GM12875 (cell line): Measurements from ENCODE around the gene SH3TC2.

Experiments
- H3K4me3 ChIP-seq: one replicate; pipeline ENCODE4 v1.5.1; 2011; ENCODE audit warnings: low read depth, low read length, control low read depth
- TF ChIP-seq, protein P1 (sequence below): IDR thresholded peaks from 2 replicates; pipeline ENCODE4 v1.5.1; 2011; ENCODE audit warnings: low read depth, mild to moderate bottlenecking, control low read depth, inconsistent platforms, low read length, moderate library complexity, borderline replicate concordance; ENCODE audit not compliant: insufficient read depth

The SH3TC2 gene

DNA sequence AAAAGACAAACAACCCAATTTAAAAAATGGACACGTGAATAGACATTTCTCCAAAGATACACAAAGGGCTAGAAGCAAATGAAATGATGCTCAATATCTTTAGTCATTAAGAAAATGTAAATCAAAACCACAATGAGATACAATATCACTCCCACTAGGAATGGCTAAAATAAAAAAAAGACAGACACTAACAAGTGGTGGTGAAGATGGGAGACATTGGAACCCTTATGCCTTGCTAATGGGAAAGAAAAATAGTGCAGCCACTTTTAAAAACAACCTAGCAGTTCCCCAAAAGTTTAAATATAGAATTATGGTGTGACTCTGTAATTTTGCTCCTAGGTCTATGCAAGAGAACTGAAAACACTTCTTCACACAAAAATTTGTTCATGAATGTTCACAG lies 40.7 kb downstream of the SH3TC2 start:
- no peak overlapping the region for H3K4me3 ChIP-seq
- TF ChIP-seq, protein P1, sequence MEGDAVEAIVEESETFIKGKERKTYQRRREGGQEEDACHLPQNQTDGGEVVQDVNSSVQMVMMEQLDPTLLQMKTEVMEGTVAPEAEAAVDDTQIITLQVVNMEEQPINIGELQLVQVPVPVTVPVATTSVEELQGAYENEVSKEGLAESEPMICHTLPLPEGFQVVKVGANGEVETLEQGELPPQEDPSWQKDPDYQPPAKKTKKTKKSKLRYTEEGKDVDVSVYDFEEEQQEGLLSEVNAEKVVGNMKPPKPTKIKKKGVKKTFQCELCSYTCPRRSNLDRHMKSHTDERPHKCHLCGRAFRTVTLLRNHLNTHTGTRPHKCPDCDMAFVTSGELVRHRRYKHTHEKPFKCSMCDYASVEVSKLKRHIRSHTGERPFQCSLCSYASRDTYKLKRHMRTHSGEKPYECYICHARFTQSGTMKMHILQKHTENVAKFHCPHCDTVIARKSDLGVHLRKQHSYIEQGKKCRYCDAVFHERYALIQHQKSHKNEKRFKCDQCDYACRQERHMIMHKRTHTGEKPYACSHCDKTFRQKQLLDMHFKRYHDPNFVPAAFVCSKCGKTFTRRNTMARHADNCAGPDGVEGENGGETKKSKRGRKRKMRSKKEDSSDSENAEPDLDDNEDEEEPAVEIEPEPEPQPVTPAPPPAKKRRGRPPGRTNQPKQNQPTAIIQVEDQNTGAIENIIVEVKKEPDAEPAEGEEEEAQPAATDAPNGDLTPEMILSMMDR: no peak

DNA sequence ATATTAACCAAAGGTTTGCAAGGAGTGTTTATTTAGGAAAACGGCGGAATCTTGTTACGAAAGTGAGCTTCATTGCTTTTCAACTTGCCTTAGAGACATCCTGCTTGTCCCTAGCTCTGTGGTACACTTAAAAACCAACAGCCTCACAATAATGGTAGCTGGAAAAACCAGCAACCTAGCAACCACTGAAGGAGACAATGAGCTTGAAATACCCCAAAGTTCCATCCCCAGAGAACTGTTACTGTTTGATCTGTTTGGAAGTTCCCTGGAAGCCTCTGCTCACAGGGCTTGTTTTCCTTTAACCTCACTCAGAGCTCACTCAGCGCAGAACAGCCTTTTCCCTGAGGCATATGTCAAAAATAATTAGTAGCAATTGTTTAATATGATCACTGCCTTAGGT lies 43.2 kb downstream of the SH3TC2 start:
- TF ChIP-seq, protein P1: no peak
- H3K4me3 ChIP-seq: no peak overlapping the region

DNA sequence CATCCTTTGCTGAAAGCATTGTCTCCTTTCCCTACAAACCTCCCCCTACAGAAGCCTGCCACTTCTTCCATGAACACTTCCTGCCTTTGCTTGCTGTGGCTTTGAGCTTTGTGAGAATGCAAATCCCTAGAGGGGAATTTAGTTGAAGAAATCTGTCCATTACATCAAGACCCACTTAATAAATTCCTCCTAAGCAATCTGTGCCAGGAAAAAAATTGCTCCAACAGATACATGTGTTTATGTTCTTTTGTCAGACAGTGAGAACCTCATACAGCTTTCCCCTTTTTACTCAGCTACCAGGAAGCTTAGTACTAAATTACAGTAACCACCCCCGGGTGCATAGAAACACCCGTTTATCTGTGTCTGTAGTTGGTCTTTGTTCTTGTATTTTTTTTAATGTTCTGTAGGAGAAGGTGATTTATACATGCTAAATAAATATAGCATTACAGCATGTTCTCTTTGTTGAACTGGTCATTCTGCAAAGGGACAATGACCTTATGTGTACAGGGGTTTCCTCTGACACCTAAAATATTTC lies 43.9 kb downstream of the SH3TC2 start:
- TF ChIP-seq, protein P1: no peak

DNA sequence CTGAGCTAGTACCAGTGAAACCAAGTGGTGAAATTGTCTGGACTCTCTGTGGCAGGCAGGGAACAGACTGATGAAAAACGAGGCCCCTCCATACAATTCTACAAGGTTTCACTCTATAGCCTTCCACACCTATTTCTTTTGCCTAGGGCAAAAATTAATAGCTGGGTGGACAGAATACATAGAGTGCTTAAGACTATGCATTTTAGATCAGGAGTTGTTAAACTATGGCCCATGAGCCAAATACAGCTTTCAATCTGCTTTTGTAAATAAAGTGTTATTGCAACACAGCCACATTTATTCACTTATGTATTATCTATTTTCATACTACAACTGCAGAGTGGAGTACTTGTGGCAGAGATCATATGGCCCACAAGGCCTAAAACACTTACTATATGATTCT lies 45.2 kb downstream of the SH3TC2 start:
- no peak overlapping the region for H3K4me3 ChIP-seq
- TF ChIP-seq, protein P1: no peak

More for the DNA sequence above, 43.9 kb downstream of the SH3TC2 start:
- H3K4me3 ChIP-seq: no peak overlapping the region

DNA sequence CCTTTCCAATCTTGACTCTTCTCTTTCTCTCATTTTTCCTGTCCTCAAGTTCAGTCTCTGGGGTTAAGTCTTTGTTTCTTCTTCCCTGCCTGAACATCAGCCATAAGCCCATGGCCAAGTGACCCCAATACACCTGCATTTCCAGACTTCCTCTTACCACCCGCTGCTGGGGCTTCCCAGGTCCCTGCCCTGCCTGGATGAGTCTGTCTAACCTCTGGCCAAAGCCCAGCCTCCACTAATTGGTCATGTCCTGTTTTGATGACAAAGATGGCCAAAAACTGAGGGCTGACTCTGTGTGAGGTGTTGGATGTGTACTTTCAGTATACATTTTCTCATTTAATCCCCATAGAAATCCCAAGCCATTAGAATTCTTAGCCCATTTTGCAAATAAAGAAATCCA lies 47.3 kb downstream of the SH3TC2 start:
- TF ChIP-seq, protein P1: no peak
- no peak overlapping the region for H3K4me3 ChIP-seq

DNA sequence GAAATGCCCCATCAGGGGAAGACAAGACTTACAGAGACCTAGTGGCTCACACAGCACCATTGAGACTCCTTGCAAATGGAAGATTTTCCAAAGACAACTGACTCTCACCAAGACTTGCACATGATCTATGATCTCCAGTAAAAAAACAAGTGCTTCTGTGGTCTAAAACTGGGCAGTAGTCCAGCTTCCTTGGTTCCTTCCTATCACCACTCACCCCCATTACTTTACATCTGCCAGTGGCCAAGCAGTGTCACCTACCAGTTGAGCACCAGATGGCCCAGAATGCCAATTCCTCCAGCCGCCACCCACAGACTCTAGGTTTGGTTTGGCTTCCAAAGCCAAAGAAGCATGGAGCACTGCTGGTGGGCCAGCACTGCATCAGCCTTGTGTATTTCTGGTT lies 47.7 kb downstream of the SH3TC2 start:
- TF ChIP-seq, protein P1: no peak
- H3K4me3 ChIP-seq: no peak overlapping the region

DNA sequence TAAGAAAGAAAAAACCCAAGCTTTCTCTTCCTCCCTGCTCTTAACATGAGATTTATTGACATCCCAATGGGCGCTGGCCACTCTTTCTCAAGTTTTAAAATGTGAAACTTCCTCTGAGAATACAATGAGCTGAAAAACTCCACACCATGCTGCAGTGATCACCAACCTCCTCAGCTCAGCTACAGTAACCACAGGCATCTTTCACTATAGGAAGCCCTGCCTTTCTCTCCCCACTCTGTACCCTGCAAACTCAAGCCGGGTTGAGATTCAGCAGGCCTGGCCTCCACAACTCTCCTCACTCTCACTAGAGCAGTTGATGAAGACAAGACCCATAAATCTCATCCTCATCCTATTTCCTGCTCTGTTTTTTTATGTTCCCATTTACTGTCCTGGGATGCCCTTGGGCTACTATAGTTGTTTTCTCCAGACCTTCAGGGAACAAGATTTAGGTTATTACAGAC lies 48.3 kb downstream of the SH3TC2 start:
- TF ChIP-seq, protein P1: no peak
- no peak overlapping the region for H3K4me3 ChIP-seq
